ENCODE data around the gene NALF2.

NALF2 gene

DNA sequence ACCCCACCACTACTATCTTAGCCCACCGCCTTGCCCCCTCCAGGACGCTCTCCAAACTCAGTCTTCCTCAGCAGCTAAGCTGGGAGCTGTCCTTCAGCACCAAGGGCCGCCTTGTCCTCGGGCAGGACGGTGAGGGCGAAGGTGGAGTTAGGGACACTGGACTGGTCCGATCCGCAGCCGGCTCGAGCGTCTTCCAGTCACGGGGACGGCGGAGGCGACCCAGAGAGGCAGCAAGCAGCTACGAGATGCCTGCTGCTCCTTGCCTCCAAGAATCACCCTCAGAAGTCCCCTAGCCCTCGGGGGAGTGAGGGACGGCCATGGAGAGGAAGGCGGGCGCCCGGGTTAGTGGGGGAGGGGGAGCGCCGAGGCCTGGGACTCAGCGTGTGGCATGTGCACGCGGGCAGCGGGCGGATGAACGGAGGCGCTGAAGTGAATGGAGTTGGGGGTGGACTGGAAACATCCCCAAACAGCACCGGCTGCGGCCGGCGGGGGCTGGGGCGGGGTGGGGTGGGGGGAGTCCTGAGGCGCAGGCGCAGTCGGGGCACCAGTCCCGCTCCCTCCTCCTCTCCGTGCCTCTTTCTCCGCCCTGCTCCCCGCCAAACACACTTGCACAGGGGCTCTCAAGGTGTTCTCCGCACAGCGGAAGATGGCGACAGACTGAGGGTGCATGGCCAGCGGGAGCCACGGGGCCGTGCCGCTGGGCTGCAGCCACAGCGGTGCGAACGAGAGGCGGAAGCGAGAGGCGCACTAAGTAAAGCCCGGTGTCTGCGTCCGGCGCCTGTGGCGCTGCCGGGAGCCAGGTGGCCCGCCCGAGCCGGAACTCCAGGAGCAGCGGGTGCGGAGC lies at the start of gene NALF2:
NALF2 (plus strand) TSS at position 545 of the 844 bp plus-strand sequence. CDS start 957 bp downstream, outside the sequence.
- Mint-ChIP-seq H3K27me3 (peaks cover 6% of the 10 kb centered on the region), H3K9me3 (no peaks in the 10 kb centered on the region), H3K4me3 (peak within 1 kb of the TSS; percentile 66), H3K4me1 (no peaks in the 10 kb centered on the region), H3K36me3 (peaks cover 2% of the 10 kb centered on the region), H3K27ac (no peak within 1 kb of the TSS)
- DNase-seq (ENCODE audit: low spot score in 2 of 2) (no peak), ATAC-seq (ENCODE audit: low read depth) (no peak)

DNA sequence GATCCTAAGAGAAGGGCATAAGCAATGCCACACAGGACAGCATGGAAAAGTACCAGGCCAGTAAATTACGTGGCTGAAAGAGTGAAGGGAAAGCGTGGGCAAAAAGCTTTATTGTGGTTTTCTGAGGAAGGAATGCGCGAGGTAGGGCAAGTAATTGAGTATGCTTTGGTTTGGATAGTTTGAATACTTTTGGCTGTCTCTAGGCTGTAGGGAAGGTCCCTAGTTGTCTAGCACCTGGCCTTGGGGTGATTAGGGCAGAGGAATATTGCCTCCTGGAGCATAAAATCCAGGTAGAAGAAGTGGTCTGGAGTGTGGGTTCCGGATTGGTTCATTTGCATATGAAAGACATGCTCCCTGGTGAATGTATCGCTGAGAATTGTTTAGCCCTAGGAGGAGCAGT lies 46.4 kb upstream of the NALF2 start:
- no peaks in the 10 kb centered on the region for H3K27me3 Mint-ChIP-seq
- no peaks in the 10 kb centered on the region for H3K36me3 Mint-ChIP-seq
- H3K4me1 Mint-ChIP-seq: no peaks in the 10 kb centered on the region
- DNase-seq (ENCODE audit: low spot score in 2 of 2): no peak
- ATAC-seq (ENCODE audit: low read depth): no peak
- no peak overlapping the region for H3K4me3 Mint-ChIP-seq
- no peaks in the 10 kb centered on the region for H3K9me3 Mint-ChIP-seq
- no peak overlapping the region for H3K27ac Mint-ChIP-seq

DNA sequence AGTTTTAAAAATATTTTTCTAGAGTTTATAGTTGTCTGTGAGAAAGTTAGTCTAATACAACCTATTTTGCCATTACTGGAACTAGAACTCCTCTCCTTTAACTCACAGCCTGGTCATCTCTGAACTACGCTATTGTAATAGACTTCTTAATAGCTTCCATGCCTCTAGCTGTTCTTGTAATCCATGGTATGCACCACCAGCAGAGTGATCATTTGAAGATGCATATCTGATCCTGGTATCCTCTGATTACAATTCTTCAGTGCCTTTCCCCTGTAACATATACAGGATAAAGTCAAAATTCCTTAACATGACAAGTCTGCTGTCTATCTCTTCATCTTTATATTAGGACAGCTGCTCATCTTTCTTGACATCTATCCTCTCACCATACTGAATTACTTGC lies 37.6 kb upstream of the NALF2 start:
- DNase-seq (ENCODE audit: low spot score in 2 of 2): no peak
- H3K27ac Mint-ChIP-seq: no peak overlapping the region
- no peaks in the 10 kb centered on the region for H3K4me1 Mint-ChIP-seq
- H3K9me3 Mint-ChIP-seq: no peaks in the 10 kb centered on the region
- no peak for ATAC-seq (ENCODE audit: low read depth)
- no peaks in the 10 kb centered on the region for H3K36me3 Mint-ChIP-seq
- peaks cover 4% of the 10 kb centered on the region for H3K27me3 Mint-ChIP-seq
- H3K4me3 Mint-ChIP-seq: no peak overlapping the region

DNA sequence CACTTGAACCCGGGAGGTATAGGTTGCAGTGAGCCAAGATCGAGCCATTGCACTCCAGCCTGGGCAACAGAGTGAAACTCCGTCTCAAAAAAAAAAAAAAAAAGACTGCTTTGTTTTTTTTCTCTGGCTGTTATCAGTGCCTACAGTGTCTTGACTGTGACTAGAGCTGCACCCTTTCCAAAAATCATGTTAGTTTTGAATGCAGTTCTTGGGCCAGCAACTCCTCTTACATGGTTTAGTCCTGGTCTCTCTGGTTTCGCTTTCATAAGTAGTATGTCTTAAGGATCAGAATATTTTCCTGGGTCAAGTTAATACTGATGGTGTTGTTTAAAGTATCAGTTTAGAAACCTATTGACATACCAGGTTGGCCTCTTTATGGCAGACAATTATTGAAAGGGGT lies 34.2 kb upstream of the NALF2 start:
- H3K27me3 Mint-ChIP-seq: peaks cover 8% of the 10 kb centered on the region
- DNase-seq (ENCODE audit: low spot score in 2 of 2) (no peak), ATAC-seq (ENCODE audit: low read depth) (no peak)
- no peaks in the 10 kb centered on the region for H3K9me3 Mint-ChIP-seq
- no peaks in the 10 kb centered on the region for H3K36me3 Mint-ChIP-seq
- no peaks in the 10 kb centered on the region for H3K4me1 Mint-ChIP-seq
- no peak overlapping the region for H3K4me3 Mint-ChIP-seq
- no peak overlapping the region for H3K27ac Mint-ChIP-seq

DNA sequence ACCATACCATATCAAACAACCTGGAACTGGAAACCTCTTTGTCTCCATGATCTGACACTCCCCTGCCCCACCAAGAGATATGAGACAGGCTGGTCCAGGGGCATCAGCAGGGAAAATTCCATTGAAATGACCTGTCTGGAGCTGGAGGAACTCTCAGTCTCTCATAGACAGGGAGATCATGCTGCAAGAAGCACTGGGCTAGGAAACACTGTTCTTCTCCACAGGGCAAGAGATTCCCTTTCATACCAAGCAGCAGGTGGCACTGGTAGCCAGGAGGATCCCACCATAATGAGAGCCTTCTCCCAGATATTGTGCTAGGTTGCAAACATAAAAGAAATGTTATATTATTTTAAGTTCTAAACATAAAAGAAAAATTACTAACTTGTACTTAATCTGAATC lies 14.5 kb upstream of the NALF2 start:
- H3K9me3 Mint-ChIP-seq: no peaks in the 10 kb centered on the region
- DNase-seq (ENCODE audit: low spot score in 2 of 2) (no peak), ATAC-seq (ENCODE audit: low read depth) (no peak)
- H3K4me3 Mint-ChIP-seq: no peak overlapping the region
- no peaks in the 10 kb centered on the region for H3K36me3 Mint-ChIP-seq
- H3K27ac Mint-ChIP-seq: no peak overlapping the region
- no peaks in the 10 kb centered on the region for H3K4me1 Mint-ChIP-seq
- peaks cover 2% of the 10 kb centered on the region for H3K27me3 Mint-ChIP-seq

DNA sequence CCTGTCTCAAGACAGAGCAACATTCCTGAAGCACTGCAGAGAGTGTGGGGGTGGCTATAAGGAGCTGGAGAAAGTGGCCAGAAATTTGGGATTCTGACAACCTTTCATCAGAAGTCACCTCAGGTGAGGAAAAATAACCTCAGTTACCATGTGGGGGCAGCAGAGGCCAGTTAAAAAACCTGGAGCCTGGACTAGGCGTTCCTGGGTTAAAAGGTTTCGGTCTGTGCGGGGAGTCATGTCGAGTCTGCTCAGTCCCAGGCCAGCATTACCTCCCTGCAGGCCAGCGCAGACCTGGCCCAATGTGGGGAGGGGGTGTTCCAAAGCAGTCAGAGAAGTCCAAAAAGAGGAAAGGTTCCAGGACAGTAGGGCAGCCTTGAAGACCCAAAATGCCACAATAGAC lies 10.9 kb upstream of the NALF2 start:
- H3K4me3 Mint-ChIP-seq: no peak overlapping the region
- no peaks in the 10 kb centered on the region for H3K4me1 Mint-ChIP-seq
- H3K27me3 Mint-ChIP-seq: peaks cover 2% of the 10 kb centered on the region
- no peak for ATAC-seq (ENCODE audit: low read depth)
- H3K9me3 Mint-ChIP-seq: no peaks in the 10 kb centered on the region
- no peaks in the 10 kb centered on the region for H3K36me3 Mint-ChIP-seq
- H3K27ac Mint-ChIP-seq: no peak overlapping the region
- DNase-seq (ENCODE audit: low spot score in 2 of 2): no peak

DNA sequence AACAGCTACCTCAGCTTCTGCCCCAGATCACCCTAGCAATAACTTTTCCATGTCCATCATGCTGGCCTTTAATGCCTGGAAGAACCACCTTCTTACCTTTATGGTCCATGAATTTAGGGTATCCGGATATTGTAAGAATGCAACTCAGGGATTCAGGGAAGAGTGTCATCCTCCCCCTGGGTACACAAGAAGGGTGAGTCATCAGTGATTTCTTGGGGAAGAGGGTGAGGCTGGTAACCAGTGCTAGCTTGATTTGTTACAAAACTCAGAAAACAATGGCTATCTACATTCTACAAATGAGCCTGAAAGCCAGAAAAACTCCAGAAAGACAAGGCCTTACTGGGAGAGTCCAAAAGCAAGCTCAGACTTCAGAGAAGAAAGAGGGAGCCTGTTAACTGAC lies 10.4 kb upstream of the NALF2 start:
- H3K4me3 Mint-ChIP-seq: no peak overlapping the region
- no peaks in the 10 kb centered on the region for H3K4me1 Mint-ChIP-seq
- ATAC-seq (ENCODE audit: low read depth) (no peak), DNase-seq (ENCODE audit: low spot score in 2 of 2) (no peak)
- peaks cover 1% of the 10 kb centered on the region for H3K27me3 Mint-ChIP-seq
- no peaks in the 10 kb centered on the region for H3K9me3 Mint-ChIP-seq
- no peaks in the 10 kb centered on the region for H3K36me3 Mint-ChIP-seq
- no peak overlapping the region for H3K27ac Mint-ChIP-seq

DNA sequence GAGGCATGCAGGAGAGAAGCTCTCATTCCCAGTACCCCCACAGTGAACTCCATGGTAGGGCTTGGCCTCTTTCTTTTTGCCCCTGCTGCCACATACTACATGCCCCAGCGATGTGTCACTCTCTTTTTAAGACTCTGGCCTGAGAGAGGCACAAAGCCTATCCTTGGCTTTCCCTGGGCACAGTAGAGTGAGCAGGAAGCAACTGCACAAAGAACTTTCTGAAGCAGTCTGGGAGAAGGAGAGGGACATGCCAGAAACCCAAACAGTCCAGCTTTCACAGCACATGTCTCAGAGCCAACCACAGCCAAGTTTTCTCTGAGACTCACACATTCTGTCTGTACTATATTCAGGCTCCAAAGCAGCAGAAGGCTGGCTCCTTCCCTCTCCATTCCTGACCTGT lies 7.9 kb upstream of the NALF2 start:
- DNase-seq (ENCODE audit: low spot score in 2 of 2) (no peak), ATAC-seq (ENCODE audit: low read depth) (no peak)
- Mint-ChIP-seq H3K4me3 (no peak overlapping the region), H3K9me3 (no peaks in the 10 kb centered on the region), H3K4me1 (no peaks in the 10 kb centered on the region), H3K36me3 (no peaks in the 10 kb centered on the region), H3K27me3 (no peaks in the 10 kb centered on the region), H3K27ac (no peak overlapping the region)

DNA sequence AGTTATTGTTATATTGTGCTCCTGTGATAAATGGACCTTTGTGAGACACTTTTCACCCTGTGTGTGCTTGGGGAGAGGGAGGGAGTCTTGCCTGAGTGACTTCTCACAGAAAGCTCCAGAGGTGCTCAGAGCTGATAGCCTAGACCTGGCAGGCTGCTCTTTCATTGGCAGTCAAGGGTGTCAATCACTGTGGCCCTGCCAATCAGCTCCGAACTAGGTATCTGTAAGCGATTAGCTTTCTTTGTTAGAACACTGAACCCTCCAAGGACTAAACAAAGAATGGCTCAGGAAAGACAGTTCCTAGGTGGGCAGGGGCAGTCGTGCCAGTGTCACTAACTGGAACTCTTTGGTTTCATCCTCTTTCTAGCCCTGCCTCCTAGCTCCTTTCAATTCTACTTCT lies 2.7 kb upstream of the NALF2 start:
- Mint-ChIP-seq H3K4me1 (no peaks in the 10 kb centered on the region), H3K4me3 (no peak overlapping the region), H3K27ac (no peak overlapping the region), H3K36me3 (no peaks in the 10 kb centered on the region), H3K9me3 (no peaks in the 10 kb centered on the region), H3K27me3 (no peaks in the 10 kb centered on the region)
- ATAC-seq (ENCODE audit: low read depth): no peak
- no peak for DNase-seq (ENCODE audit: low spot score in 2 of 2)

DNA sequence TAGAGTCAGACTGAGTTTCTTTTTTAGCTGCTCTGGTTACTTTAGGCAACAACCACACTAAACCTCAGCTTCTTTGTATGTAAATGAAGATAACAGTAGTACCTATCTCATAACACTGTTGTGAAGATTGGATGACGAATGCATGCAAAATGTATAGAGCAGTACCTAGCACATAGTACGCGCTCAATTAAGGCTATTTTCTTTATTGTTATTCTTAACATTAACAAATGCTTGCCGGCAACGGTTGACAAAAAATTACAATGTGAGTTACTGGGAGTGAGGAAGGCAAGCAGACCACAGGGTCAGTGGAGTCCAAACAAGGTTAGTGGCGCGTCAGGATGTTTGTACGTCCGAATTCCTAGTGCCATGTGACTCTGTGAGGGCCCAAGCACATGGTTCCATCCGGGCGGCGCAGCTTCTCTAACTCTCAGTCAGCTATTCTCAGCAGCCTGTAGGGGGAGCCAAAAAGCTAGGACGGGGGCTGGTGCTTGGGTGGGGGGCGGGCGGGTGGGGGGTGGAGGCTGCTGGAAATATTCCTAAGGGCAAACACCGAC lies 821 bp upstream of the NALF2 start:
- H3K36me3 Mint-ChIP-seq: peaks cover 2% of the 10 kb centered on the region
- no peak overlapping the region for H3K27ac Mint-ChIP-seq
- ATAC-seq (ENCODE audit: low read depth): no peak
- DNase-seq (ENCODE audit: low spot score in 2 of 2): no peak
- peaks cover 3% of the 10 kb centered on the region for H3K27me3 Mint-ChIP-seq
- H3K4me3 Mint-ChIP-seq: no peak overlapping the region
- no peaks in the 10 kb centered on the region for H3K4me1 Mint-ChIP-seq
- no peaks in the 10 kb centered on the region for H3K9me3 Mint-ChIP-seq

DNA sequence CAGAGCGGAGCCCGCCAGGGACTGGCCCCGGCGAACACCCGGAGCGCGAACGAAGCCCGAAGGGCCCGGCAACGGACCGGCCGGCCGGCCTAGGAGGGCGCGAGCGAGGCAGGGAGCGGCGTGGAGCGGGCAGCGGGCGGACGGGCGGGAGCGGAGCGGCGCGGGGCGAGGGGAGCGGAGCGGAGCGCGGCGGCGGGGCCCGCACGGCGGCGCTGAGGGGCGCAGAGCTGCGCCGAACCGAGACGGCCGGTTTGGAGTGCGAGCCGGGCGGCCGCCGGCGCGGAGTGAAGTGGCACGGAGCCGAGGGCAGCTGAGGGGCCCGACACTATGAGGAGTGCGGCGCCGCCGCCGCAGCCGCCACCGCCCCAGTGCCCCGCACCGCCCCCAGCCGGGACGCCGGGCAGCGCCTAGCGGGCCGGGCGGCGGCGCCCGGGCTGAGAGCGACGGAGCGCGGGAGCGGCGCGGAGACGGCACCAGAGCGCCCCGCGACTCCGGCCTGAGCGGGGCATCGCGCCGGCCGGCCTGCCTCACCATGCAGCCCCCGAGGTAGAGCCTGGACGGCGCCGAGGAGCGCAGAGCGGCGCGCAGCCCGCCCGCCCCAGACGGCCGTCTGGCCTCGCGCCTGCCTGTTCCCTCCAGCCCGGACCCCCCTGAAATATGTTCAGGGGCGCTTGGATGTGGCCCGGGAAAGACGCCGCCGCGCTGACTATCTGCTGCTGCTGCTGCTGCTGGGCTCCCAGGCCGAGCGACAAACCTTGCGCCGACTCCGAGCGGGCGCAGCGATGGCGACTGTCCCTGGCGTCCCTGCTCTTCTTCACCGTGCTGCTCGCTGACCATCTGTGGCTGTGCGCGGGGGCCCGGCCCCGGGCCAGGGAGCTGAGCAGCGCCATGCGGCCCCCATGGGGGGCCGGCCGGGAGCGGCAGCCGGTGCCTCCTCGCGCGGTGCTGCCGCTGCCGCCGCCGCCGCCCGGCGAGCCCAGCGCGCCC lies 793 bp downstream of the NALF2 start:
- ATAC-seq (ENCODE audit: low read depth) (no peak), DNase-seq (ENCODE audit: low spot score in 2 of 2) (no peak)
- Mint-ChIP-seq H3K27me3 (peaks cover 8% of the 10 kb centered on the region), H3K4me1 (no peaks in the 10 kb centered on the region), H3K36me3 (peaks cover 2% of the 10 kb centered on the region), H3K4me3 (peak overlapping the region; percentile 66), H3K27ac (no peak overlapping the region), H3K9me3 (no peaks in the 10 kb centered on the region)

DNA sequence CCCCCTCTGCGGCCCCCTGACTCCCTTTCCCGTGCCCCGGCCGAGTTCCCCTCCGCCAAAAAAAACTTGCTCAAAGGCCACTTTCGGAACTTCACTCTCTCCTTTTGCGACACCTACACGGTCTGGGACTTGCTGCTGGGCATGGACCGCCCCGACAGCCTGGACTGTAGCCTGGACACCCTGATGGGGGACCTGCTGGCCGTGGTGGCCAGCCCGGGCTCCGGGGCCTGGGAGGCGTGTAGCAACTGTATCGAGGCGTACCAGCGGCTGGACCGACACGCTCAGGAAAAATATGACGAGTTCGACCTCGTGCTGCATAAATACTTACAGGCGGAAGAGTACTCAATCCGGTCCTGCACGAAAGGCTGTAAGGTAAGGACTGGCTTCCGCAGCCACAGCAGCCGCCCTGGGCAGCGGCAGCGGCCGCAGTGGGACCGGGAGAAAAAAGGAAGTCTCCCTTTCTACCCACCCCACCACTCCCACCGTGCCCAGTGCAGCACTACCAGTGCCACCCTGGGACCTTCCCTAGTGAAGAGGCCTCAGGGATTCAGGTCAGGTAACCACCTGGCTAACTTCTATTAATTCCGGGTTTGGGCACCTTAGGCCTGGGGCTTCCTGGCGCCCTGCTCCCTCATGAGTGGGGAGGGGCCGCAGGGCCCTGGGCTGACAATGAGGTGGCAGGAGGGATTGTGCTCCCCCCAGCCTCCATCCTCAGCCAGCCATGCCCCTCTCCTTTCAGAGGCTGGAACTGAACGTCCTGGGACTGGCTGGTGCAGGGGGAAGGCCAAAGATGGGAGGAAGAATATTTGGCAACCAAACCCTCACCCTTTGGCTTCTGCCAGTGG lies 1.9 kb downstream of the NALF2 start:
- peaks cover 8% of the 10 kb centered on the region for H3K27me3 Mint-ChIP-seq
- DNase-seq (ENCODE audit: low spot score in 2 of 2) (no peak), ATAC-seq (ENCODE audit: low read depth) (no peak)
- no peaks in the 10 kb centered on the region for H3K9me3 Mint-ChIP-seq
- peaks cover 2% of the 10 kb centered on the region for H3K36me3 Mint-ChIP-seq
- H3K4me3 Mint-ChIP-seq: peak overlapping the region; percentile 58
- no peak overlapping the region for H3K27ac Mint-ChIP-seq
- peaks cover 4% of the 10 kb centered on the region for H3K4me1 Mint-ChIP-seq

DNA sequence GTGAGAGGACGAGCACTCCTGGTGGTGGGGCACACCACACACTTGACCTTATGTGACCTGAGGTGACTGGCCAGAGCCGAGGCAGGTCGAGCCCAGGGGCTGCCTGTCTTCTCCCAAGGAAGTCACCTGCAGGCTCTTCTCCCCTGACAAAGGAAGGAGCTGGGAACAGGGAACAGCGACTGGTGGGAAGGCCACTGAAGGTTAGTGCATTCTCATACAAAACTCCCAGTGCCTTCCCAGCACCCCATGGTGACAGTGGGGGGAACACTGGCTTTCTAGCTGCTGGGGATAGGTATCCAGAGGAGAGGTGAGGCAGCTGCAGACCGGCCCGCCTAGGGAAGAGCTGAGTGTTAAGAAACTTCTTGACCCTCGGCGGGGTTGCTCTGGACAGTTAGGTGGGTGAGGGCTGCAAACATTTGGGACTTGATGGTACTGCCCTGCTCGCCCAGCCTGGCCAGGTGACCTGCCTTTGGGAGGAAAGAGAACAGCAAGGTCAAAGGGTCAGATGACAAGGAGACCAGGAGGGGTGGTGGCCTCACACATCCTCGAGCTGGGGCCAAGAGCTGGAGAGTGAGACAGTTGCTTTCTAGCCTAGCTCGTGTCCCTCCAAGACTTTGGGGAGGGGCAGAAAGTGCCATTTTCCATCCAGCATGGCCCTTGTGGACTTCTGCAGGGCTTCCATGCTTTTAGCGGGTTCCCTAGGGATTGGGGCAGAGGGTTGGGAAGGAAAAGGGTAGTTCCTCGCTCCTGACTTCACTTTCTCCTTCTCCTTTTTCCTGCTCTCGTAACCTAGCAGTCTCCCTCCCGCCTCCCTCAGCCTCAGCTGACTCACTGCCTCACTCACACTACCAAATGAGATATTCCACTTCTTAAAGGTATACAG lies 2.7 kb downstream of the NALF2 start:
- H3K27me3 Mint-ChIP-seq: peaks cover 12% of the 10 kb centered on the region

More for the DNA sequence above, 2.7 kb downstream of the NALF2 start:
- Mint-ChIP-seq H3K4me3 (no peak overlapping the region), H3K4me1 (peaks cover 4% of the 10 kb centered on the region), H3K36me3 (peaks cover 2% of the 10 kb centered on the region), H3K27ac (no peak overlapping the region), H3K9me3 (peaks cover 1% of the 10 kb centered on the region)
- ATAC-seq (ENCODE audit: low read depth) (no peak), DNase-seq (ENCODE audit: low spot score in 2 of 2) (no peak)
